Measurements from ENCODE around the gene ELFN2. TPM values are rescaled to one million over a fixed set of nuclear protein-coding genes. Genes with fewer than 3 reads are reported as not detected.

Gene ELFN2
- total RNA-seq, 2 donors from 2014 or later = 2.8 to 4.3 TPM

GRCh38 chr22:37442135-37442534 lies 14.9 kb upstream of the ELFN2 start:
- Histone ChIP-seq H3K9me3 (no peaks in the 10 kb centered on the region), H3K27me3 (replicated peaks; ENCODE audit: insufficient read depth) (no peaks in the 10 kb centered on the region), H3K4me1 (replicated peaks) (no peaks in the 10 kb centered on the region), H3K4me3 (no peak overlapping the region), H3K36me3 (no peaks in the 10 kb centered on the region), H3K27ac (no peak overlapping the region)
- DNase-seq (ENCODE audit: low spot score) = no peak
- WGBS = 73% methylated on average over 8 of the region's 8 CpGs
- TF ChIP-seq POLR2AphosphoS5 (IDR thresholded peaks at IDR 0.05) = no peak
- no peak for TF ChIP-seq CTCF (IDR thresholded peaks at IDR 0.05)
- no peak for TF ChIP-seq POLR2A (IDR thresholded peaks at IDR 0.05)
- intact Hi-C loops (cut with DNase I) = no loop called here

- no peaks in the 10 kb centered on the region for H3K9me3 ChIP-seq
- H3K36me3 ChIP-seq = no peaks in the 10 kb centered on the region
- H3K4me1 ChIP-seq (replicated peaks) = no peaks in the 10 kb centered on the region
- no peaks in the 10 kb centered on the region for H3K27me3 ChIP-seq (replicated peaks; ENCODE audit: insufficient read depth)
- DNase-seq (ENCODE audit: low spot score) = no peak
- H3K4me3 ChIP-seq = no peak overlapping the region
- TF ChIP-seq CTCF (IDR thresholded peaks at IDR 0.05) = no peak
- TF ChIP-seq POLR2AphosphoS5 (IDR thresholded peaks at IDR 0.05) = no peak
- TF ChIP-seq POLR2A (IDR thresholded peaks at IDR 0.05) = no peak
- 88% methylated on average over 4 of the region's 4 CpGs for WGBS
- no peak overlapping the region for H3K27ac ChIP-seq
- intact Hi-C loops (cut with DNase I) = no loop called here
These were observed 13.6 kb upstream of the ELFN2 start for GRCh38 chr22:37440875-37441274.

GRCh38 chr22:37439347-37439746 lies 12.1 kb upstream of the ELFN2 start:
- no peaks in the 10 kb centered on the region for H3K9me3 ChIP-seq
- no peaks in the 10 kb centered on the region for H3K4me1 ChIP-seq (replicated peaks)
- H3K4me3 ChIP-seq = no peak overlapping the region
- no peak for TF ChIP-seq POLR2A (IDR thresholded peaks at IDR 0.05)
- TF ChIP-seq CTCF (IDR thresholded peaks at IDR 0.05) = no peak
- no peak for TF ChIP-seq POLR2AphosphoS5 (IDR thresholded peaks at IDR 0.05)
- DNase-seq (ENCODE audit: low spot score) = no peak
- H3K27ac ChIP-seq = no peak overlapping the region
- intact Hi-C loops (cut with DNase I) = no loop called here
- WGBS = 82% methylated on average over 5 of the region's 5 CpGs
- H3K27me3 ChIP-seq (replicated peaks; ENCODE audit: insufficient read depth) = no peaks in the 10 kb centered on the region
- no peaks in the 10 kb centered on the region for H3K36me3 ChIP-seq

GRCh38 chr22:37435970-37436603 lies 8.8 kb upstream of the ELFN2 start:
- 98% methylated on average over 5 of the region's 5 CpGs for WGBS
- intact Hi-C loops (cut with DNase I) = no loop called here

More at GRCh38 chr22:37435970-37436603, 8.8 kb upstream of the ELFN2 start:
- Histone ChIP-seq H3K4me1 (replicated peaks) (no peaks in the 10 kb centered on the region), H3K9me3 (no peaks in the 10 kb centered on the region), H3K4me3 (no peak overlapping the region), H3K27me3 (replicated peaks; ENCODE audit: insufficient read depth) (peaks cover 10% of the 10 kb centered on the region), H3K27ac (no peak overlapping the region), H3K36me3 (no peaks in the 10 kb centered on the region)
- no peak for DNase-seq (ENCODE audit: low spot score)
- TF ChIP-seq POLR2A (IDR thresholded peaks at IDR 0.05) (no peak), CTCF (IDR thresholded peaks at IDR 0.05) (no peak), POLR2AphosphoS5 (IDR thresholded peaks at IDR 0.05) (no peak)

Data from prostate gland (tissue), 2 donors.